Measurements from ENCODE around the gene AASDHPPT. TPM values are rescaled to one million over a fixed set of nuclear protein-coding genes. Genes with fewer than 3 reads are reported as not detected.

AASDHPPT gene
- total and polyA plus RNA-seq, 4 donors, result 13.1 to 29.9 (median 21.6) TPM

- no peak for TF ChIP-seq ZBTB33 (IDR thresholded peaks at IDR 0.05)
Measured at GRCh38 chr11:106076919-106077608, 398 bp upstream of the AASDHPPT start, which contains the start of gene KBTBD3 (continued).

- Histone ChIP-seq H3K4me1 (ENCODE audit: control insufficient read depth in 4 of 4, insufficient read depth in 4 of 4, low read length in 3 of 4) (peaks cover 8 to 18% (median 15%) of the 10 kb centered on the region in 4 donors), H3K27me3 (ENCODE audit: control insufficient read depth in 4 of 4, insufficient read depth in 4 of 4, low read length in 3 of 4) (no peaks in the 10 kb centered on the region)
- TF ChIP-seq RXRA (IDR thresholded peaks at IDR 0.05) (no peak), FOXA1 (IDR thresholded peaks at IDR 0.05) (no peak)
Measured at GRCh38 chr11:106082096-106082495, 4.6 kb downstream of the AASDHPPT start.

GRCh38 chr11:106086135-106086534 lies 8.7 kb downstream of the AASDHPPT start:
- no peak for DNase-seq (ENCODE audit: low spot score)
- H3K4me3 ChIP-seq (ENCODE audit: low read depth in 1 of 3, low read length in 3 of 3), result no peak overlapping the region
- no peak overlapping the region for H3K27ac ChIP-seq (ENCODE audit: low read depth in 1 of 2, low read length in 2 of 2)
- H3K9me3 ChIP-seq (ENCODE audit: control insufficient read depth in 4 of 4, low read length in 3 of 4), result no peaks in the 10 kb centered on the region
- no peak for TF ChIP-seq ZBTB33 (IDR thresholded peaks at IDR 0.05)
- no peak for TF ChIP-seq FOXA2 (IDR thresholded peaks at IDR 0.05)
- TF ChIP-seq GABPA (IDR thresholded peaks at IDR 0.05 in 1 of 2, conservative IDR thresholded peaks at IDR 0.05 in 1 of 2), result no peak
- TF ChIP-seq RAD21 (IDR thresholded peaks at IDR 0.05), result no peak
- H3K27me3 ChIP-seq (ENCODE audit: control insufficient read depth in 4 of 4, insufficient read depth in 4 of 4, low read length in 3 of 4), result no peaks in the 10 kb centered on the region
- peaks cover 3 to 16% (median 8%) of the 10 kb centered on the region in 4 donors for H3K4me1 ChIP-seq (ENCODE audit: control insufficient read depth in 4 of 4, insufficient read depth in 4 of 4, low read length in 3 of 4)
- 98% methylated on average over 1 of the region's 1 CpG for WGBS
- peaks cover 0 to 14% (median 9%) of the 10 kb centered on the region in 4 donors for H3K36me3 ChIP-seq (ENCODE audit: control insufficient read depth in 4 of 4, insufficient read depth in 3 of 4, low read depth in 1 of 4, low read length in 3 of 4)
- no peak overlapping the region for H3K9ac ChIP-seq (ENCODE audit: low read depth in 1 of 2, low read length in 2 of 2)

More at GRCh38 chr11:106082096-106082495, 4.6 kb downstream of the AASDHPPT start:
- Histone ChIP-seq H3K9ac (ENCODE audit: low read depth in 1 of 2, low read length in 2 of 2) (no peak overlapping the region), H3K9me3 (ENCODE audit: control insufficient read depth in 4 of 4, low read length in 3 of 4) (no peaks in the 10 kb centered on the region), H3K36me3 (ENCODE audit: control insufficient read depth in 4 of 4, insufficient read depth in 3 of 4, low read depth in 1 of 4, low read length in 3 of 4) (peaks cover 2 to 27% (median 15%) of the 10 kb centered on the region in 4 donors), H3K4me3 (ENCODE audit: low read depth in 1 of 3, low read length in 3 of 3) (no peak overlapping the region), H3K27ac (ENCODE audit: low read depth in 1 of 2, low read length in 2 of 2) (no peak overlapping the region)
- no peak for DNase-seq (ENCODE audit: low spot score)

- no peak for DNase-seq (ENCODE audit: low spot score)
- Histone ChIP-seq H3K9ac (ENCODE audit: low read depth in 1 of 2, low read length in 2 of 2) (peak overlapping the region in 1 of 2 donors; percentile 22), H3K36me3 (ENCODE audit: control insufficient read depth in 4 of 4, insufficient read depth in 3 of 4, low read depth in 1 of 4, low read length in 3 of 4) (peaks cover 0 to 19% (median 15%) of the 10 kb centered on the region in 4 donors), H3K9me3 (ENCODE audit: control insufficient read depth in 4 of 4, low read length in 3 of 4) (no peaks in the 10 kb centered on the region), H3K4me1 (ENCODE audit: control insufficient read depth in 4 of 4, insufficient read depth in 4 of 4, low read length in 3 of 4) (peaks cover 0 to 16% (median 6%) of the 10 kb centered on the region in 4 donors), H3K27me3 (ENCODE audit: control insufficient read depth in 4 of 4, insufficient read depth in 4 of 4, low read length in 3 of 4) (no peaks in the 10 kb centered on the region), H3K4me3 (ENCODE audit: low read depth in 1 of 3, low read length in 3 of 3) (no peak overlapping the region), H3K27ac (ENCODE audit: low read depth in 1 of 2, low read length in 2 of 2) (no peak overlapping the region)
- WGBS, result 69% methylated on average over 2 of the region's 2 CpGs
- TF ChIP-seq HNF4A (conservative IDR thresholded peaks at IDR 0.05) (no peak), NR2F2 (IDR thresholded peaks at IDR 0.05) (no peak), CTCF (IDR thresholded peaks at IDR 0.05; ENCODE audit: low read depth, low read length, missing input control) (no peak), TAF1 (conservative IDR thresholded peaks at IDR 0.05) (no peak), RAD21 (IDR thresholded peaks at IDR 0.05) (no peak), ATF3 (IDR thresholded peaks at IDR 0.05) (no peak), FOXA1 (IDR thresholded peaks at IDR 0.05) (no peak), HNF4G (IDR thresholded peaks at IDR 0.05) (no peak), SP1 (IDR thresholded peaks at IDR 0.05) (no peak), RXRA (IDR thresholded peaks at IDR 0.05) (no peak), JUND (IDR thresholded peaks at IDR 0.05) (no peak), EGR1 (IDR thresholded peaks at IDR 0.05; ENCODE audit: low read depth in 2 of 2) (no peak), GABPA (IDR thresholded peaks at IDR 0.05 in 1 of 2, conservative IDR thresholded peaks at IDR 0.05 in 1 of 2) (no peak), MAX (IDR thresholded peaks at IDR 0.05) (no peak), ZBTB33 (IDR thresholded peaks at IDR 0.05) (no peak), FOXA2 (IDR thresholded peaks at IDR 0.05) (no peak), YY1 (IDR thresholded peaks at IDR 0.05) (no peak)
Measured at GRCh38 chr11:106086850-106087249, 9.4 kb downstream of the AASDHPPT start.
